ENCODE data around the gene TOPAZ1. TPM values are rescaled to one million over a fixed set of nuclear protein-coding genes. Genes with fewer than 3 reads are reported as not detected.

TOPAZ1 gene
- total and polyA plus RNA-seq, 9 of the 15 experiments (the other 6 are each of a cell fraction or from before 2014, with no cell fraction given) = 0.01 TPM; not detected in 8

- TF ChIP-seq NCOA6 (IDR thresholded peaks at IDR 0.05) (peak; percentile 45; the same call in 1 of the 2 replicates), CC2D1A (IDR thresholded peaks at IDR 0.05) (no peak), KDM4B (IDR thresholded peaks at IDR 0.05; ENCODE audit: borderline replicate concordance in 2 of 2, low read depth in 1 of 2) (no peak), ATF7 (IDR thresholded peaks at IDR 0.05) (peak; percentile 89), ZBTB43 (CRISPR knock-in tag; IDR thresholded peaks at IDR 0.05) (no peak), ZNF589 (CRISPR knock-in tag; IDR thresholded peaks at IDR 0.05; ENCODE audit: low read depth) (no peak), FOXO4 (CRISPR knock-in tag; IDR thresholded peaks at IDR 0.05) (no peak), FOSL1 (tag; conservative IDR thresholded peaks at IDR 0.05) (peak; percentile 99), PHF21A (IDR thresholded peaks at IDR 0.05; ENCODE audit: borderline replicate concordance, low read depth) (no peak), SP2 (IDR thresholded peaks at IDR 0.05; ENCODE audit: extremely low read depth, low read depth, low read length, poor library complexity, severe bottlenecking) (no peak), GTF2A2 (tag; IDR thresholded peaks at IDR 0.05) (no peak), ARID1B (IDR thresholded peaks at IDR 0.05) (peak; percentile 51), PREB (CRISPR knock-in tag; IDR thresholded peaks at IDR 0.05) (no peak), ZNF436 (CRISPR knock-in tag; IDR thresholded peaks at IDR 0.05) (no peak), RREB1 (CRISPR knock-in tag; IDR thresholded peaks at IDR 0.05) (no peak), CBX2 (IDR thresholded peaks at IDR 0.05; ENCODE audit: insufficient read depth, low read length, poor library complexity, severe bottlenecking) (no peak), CEBPB (tag; IDR thresholded peaks at IDR 0.05) (peak; percentile 91), RBM34 (IDR thresholded peaks at IDR 0.05; ENCODE audit: borderline replicate concordance, insufficient read depth, low read length) (no peak)
These were observed 5.8 kb upstream of the TOPAZ1 start (continued) for GRCh38 chr3:44235604-44236484.

Data from K562 (cell line).